EL (cell line): Measurements from ENCODE around the gene PTPRM.
"Not testable (repeated sequence)": the region's sequence is repeated elsewhere in the genome, so short reads cannot be mapped to it uniquely, and the experiment has no call there.

Source experiments
- DNase-seq: peaks from one replicate; pipeline ENCODE4 v3.0.0-alpha.2; 2016

PTPRM gene

DNA sequence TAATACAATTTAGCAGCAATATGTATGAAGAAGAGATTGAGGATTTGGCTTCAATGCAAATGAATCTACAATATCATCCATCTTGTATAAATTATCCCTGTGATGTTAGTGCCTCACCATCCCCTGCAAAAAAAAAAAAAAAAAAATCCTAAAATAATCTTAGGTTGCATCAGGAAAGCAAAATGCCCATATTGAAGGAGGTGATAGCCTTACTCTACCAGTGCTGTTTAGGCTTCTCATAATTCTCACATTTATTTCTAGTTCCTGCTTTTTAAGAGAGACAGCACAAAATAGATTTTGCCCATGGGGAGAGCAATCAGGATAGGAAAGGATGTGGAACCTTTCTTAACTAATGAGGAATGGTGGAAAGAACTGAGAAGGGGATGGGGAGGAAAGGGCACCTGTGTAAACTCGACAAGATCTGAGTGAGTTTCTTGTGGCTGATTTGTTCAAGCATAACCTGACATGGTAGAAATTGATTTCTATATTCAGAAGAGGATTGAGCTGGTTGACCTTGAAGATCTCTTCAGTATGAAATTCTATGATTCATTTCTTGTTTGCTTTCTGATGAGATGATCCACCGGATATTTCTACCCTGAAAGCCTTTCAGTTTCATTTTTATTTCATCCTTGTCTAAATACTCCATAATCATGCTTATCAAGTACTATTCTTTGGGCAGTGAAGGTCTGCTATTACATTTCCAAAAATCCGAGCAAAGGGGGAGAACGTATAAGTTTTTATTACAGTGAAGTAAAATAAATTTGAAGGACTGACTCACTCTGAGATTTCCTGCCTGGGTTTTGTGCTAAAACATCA is 391.2 kb downstream of the PTPRM start:
- DNase-seq, result peak; percentile 38

DNA sequence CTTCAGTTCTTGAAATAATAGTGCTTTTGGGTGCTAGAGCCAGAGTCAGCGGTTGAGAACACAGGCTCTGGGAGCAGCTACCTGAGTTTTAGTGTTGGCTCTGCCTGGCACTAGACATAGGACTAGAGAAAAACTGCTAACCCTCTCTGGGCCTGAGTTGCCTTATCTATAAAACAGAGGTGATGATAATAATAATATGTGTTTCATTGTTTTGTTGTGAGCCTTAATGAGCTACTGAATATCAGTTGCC is 391.7 kb downstream of the PTPRM start:
- no peak for DNase-seq

DNA sequence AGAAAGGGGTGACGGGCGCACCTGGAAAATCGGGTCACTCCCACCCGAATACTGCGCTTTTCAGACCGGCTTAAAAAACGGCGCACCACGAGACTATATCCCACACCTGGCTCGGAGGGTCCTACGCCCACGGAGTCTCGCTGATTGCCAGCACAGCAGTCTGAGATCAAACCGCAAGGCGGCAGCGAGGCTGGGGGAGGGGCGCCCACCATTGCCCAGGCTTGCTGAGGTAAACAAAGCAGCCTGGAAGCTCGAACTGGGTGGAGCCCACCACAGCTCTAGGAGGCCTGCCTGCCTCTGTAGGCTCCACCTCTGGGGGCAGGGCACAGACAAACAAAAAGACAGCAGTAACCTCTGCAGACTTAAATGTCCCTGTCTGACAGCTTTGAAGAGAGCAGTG is 399.6 kb downstream of the PTPRM start:
- DNase-seq, result not testable (repeated sequence)

DNA sequence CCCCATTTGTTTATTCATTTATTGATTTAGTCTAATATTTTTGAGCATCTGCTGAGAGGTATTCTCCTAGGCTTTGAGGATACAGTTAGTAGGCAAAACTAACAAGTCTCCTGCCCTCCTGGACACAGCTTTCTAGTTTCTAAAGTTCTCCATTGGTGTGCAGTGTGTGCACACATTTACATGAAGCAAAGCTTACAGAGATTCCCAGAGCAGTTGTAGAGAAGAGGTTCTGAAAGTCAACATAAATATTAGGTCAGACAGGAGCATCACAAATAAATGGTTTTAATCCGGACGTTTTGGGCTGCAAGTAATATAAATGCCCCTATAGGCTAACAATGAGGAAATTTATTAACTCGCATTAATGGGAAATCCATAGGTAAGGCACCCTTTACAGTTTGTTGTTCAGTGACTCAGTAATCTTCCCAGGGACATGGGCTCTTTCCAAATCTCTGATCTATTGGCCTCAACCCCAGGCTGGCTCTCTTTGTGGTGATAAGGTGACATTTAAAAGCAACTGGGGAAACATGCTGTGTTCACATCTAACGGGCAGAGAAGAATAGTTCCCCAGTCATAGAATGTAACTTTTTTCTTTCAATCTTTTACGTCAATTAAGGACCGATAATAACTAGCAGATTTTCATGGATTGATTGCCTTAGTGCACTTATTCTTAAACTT is 407.2 kb downstream of the PTPRM start:
- DNase-seq, result no peak

DNA sequence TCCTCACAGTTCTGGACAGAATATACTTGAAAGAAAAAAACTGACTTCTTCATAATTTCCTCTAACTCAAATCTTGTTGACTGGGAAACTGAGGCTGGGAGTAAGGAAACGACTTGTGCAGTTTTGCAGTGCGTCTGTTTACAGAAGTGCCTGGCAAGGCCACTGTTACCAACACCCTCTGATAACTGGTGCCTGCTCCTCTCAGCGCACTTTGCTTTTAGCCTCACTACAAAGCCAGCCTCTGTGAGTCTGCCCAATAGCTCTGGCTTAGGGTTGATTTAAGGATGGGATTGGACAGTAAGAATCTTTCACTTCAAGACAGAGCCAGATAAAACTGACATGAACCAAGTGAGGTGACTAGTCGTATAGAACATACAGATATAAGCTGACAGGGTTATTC is 410.8 kb downstream of the PTPRM start:
- no peak for DNase-seq

DNA sequence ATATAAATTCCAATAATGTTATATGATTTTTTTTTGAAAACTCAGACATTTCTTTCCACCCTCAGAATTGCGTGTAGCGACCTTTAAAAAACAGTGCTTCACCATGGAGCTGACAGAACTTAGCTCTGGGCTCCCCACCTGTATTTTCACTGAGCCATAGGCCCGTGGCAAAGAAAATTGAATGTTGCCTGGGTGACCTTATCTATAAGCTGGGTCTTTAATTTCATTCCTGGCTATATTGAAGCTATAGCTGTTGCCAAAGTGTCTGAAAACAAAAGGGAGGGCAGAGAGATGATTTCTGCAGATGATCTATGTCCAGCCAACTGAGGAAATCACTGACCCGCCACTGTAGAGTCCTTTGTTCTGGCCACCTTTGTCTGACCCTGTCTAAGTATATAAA is 411.7 kb downstream of the PTPRM start:
- DNase-seq, result no peak

DNA sequence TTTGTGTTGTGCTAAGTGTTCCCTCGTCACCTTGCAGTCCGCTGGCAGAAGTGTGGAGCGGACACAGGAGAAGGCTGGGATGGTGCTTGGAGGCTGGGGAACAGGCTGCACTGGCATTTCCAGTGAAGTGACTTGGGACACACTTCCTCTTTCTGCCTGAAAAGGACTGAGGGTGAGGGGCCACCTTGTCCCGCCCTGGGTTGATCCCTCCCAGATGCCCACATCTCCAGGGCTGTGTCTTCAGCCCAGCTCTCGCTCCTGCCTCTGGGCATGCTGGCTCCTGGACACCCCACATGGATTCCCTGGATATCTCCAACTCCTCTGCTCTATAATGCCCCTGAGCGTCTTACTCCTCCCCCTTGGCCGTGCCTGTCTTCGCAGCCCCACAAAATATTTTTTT is 412.6 kb downstream of the PTPRM start:
- DNase-seq, result no peak

DNA sequence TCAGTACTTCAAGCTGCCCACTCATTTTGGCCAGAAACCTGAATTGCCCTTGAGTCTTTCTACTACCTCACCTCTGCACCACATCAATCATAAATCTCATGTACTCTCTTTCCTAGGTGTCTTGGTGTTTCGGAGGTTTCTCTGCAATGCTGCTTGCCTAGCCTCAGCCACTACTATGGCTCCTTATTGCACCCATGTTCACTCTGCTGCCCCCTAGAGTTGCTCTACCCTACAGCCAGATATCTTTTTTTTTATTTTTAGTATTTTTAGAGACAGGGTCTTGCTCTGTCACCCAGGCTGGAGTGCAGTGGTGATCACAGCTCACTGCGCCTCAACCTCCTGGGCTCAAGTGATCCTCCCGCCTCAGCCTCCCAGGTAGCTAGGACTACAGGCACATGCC is 413.0 kb downstream of the PTPRM start:
- no peak for DNase-seq

DNA sequence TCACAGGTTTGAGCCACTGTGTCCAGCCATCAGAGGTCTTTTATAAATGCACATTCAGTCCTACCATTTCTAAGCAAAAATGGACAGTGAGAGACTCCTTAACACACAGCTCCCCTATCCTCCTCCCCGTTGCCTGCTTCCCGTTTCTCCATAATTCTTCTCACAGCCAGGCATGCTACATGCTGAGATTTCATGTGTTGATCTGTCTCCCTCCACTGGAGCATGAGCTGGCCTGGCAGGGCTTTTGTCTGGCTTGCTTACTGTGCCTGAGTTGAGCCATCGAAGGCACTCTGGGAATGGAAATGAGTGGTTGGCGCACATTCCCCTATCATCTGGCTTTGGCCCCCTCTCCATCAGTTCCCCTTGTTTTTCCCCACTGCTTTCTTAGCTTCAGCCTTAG is 413.5 kb downstream of the PTPRM start:
- no peak for DNase-seq

DNA sequence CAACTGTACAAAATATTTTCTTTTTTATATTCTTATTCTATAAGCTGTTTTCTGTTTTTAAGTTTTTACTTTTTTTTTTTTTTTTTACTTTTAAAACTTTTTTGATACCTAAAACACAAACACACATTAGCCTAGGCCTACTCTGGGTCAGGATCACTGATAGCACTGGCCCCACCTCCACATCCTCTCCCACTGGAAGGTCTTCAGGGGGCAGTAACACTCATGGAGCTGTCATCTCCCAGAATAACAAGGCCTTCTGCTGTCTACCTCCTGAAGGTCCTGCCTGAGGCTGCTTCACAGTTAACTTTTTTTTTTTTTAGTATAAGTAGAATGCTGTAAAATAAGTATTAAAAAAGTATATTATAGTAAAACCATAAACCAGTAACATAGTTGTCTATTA is 415.1 kb downstream of the PTPRM start:
- DNase-seq, result peak; percentile 27

DNA sequence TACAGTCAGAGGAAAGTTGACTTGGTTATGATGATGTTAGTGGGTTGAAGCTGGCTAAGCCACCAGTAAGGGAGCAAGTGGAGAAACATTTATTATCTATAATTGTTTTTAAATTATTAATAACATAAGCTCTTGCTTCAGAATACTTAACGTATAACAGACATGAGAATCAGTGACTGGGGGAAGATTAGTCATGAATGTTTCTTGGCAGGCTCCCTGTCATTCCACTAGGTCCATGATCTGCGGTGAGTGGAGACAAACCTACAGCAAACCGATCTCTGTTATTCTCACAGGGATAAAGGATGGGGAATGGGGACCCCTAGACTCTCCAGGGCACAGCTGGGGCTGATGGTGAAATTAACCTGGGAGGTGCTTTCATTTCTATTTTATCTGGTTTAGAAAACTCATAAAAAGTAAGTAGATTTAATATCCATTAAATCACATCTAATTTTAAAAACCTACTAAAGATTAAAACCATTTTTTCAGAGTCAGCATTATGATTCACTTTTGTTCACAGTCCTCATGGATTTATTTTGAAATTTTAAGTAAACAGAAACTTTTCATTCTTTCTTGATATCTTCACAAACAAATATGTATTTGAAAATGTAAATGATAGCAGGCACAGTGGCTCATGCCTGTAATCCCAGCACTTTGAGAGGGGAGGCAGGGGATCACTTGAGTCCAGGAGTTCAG is 420.3 kb downstream of the PTPRM start:
- DNase-seq, result peak; percentile 61

DNA sequence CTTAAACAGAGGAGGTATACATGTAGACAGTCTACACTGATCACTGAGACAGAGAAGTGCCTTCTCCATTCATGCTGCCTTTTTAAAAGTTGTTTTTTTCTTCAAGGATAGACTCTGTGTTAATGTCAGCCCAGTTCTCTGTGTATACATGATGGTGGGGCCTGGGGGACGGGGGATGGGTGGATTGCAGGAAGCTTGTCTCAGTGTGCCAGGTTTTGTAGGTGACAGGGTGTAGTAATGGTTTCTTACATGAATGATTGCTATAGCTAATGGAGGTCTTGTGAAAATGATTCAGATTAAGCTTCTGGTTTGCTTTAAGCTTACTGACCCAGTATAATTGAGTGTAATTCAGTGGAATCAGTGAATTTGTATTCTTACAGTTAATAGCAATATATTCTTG is 423.6 kb downstream of the PTPRM start:
- no peak for DNase-seq

DNA sequence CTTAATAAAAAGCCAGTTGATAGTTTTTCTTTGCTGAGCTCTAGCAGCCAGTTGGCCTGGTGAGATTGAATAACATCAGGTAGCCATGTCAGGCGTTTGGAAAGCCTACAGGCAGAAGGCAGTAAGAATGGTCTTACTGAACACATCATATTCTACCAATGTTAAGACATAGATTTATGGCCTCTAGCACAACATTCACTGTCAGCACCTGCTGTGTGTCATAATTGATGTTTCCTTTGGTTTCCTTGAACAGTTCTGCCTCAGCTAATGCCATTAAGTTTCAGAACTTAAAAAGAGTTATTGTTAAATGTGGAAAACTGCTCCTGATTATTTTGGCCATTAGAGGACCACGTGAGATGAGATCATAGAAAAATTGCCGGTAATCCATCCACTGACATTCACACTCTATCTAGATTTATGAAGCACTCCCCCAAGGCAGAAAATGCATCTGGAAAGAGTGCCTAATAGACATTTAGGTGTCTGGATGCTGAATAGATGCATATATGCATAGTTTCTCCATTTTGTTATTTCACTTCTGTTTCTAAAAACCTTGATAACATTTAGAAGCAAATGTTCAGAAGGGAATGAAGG is 434.7 kb downstream of the PTPRM start:
- DNase-seq, result no peak

DNA sequence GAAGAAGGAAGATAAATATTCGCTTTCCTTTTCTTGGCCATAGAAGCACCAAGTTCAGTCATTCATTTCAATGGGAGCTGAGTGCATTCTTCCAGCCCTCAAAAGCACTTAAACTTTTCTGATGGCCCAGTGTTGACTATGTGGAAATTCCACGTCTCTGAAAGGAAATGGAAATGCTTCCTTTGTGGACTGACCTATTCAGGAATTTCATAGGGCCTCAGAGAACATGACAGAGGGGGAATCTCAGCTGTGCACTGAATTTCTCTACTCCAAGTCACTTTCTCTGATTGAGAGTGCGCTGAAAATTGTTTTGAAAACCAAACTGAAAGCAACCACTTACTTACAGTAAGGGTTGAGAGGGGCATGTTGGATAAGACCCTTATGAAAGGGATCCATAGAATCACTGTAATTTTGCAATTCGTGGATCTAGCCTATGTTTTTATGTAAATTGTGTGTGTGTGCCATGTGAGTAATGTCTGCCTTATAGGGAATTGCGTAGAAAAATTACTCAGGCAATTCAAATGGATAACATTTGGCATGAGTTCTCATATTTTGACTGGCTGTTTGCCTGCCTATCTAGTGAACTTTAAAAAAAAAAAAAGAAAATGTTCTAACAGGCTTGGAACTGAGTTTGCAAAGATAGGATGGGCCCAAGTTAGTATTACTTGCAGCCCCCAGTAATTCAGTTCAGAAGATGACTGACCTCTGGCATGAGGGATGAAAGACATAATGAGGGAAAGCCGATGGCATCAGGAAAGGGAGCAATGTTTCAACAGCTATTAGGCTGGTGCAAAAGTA is 437.0 kb downstream of the PTPRM start:
- DNase-seq, result no peak

DNA sequence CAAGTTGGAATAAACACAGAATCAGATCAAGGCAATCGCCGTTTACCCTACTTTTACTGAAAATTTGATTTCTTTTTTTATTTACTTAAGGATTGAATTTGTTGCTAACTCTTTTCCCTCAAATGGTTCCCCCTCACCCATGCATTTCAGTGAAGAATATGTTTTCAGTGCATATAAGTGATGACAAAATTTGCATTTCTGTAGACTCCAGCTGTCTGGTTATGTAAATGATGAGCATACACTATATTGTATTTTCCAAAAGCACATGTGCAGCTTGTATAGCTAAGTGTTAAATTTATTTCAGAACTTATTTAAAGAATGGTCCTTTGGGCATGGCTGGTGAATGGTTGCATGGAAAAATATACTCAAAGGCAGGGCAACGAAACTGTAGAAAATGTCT is 437.7 kb downstream of the PTPRM start:
- DNase-seq, result no peak

DNA sequence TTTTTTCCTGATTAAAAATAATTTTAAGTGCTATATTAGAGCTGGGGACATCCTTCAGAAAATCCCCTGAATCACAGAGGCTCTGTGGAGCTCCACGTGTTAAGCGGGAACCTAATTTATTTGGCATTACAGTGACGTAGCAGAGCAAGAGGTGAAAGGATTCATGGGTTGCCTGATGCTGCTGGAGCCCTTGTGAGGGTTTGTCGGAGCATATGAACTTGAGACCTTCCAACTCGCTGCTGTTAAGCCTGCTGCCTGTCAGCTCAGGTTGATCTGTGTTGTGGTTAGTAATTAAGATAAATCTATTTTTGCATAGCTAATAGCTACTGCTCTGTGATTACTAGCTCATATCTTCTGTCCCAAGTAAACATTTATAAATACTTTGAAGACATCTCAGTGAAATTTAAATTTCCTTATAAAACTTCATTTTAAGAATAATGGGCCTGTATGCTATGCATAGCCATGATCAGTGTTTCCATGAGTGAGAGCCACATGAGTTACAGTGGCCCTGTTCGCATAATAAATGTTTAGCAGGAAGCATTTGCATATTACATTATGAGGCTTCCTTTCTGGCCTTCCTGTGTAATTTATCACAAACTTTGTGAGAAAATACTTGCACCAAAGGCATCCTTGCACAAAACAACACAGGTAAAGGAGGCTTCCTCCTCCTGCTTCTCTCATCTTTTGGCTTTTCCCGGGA is 438.9 kb downstream of the PTPRM start:
- no peak for DNase-seq

DNA sequence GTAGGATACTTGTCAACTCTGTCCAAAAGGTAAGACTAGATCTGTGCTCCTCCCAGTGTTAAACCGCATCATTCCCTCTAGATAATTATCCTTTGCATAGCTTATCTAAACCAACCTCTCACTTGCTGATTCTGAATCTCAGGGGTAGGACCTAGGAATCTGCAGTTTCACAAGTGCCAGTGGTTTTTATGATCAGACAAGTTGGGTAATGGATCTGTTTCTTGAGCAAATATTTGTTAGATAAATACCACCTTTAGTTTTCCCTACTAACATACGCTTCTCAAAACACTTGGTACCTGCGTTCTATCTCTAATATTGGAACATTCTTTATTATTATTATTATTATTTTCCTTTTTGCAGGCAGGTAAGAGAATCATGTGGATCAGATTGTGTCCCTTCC is 439.9 kb downstream of the PTPRM start:
- DNase-seq, result no peak

DNA sequence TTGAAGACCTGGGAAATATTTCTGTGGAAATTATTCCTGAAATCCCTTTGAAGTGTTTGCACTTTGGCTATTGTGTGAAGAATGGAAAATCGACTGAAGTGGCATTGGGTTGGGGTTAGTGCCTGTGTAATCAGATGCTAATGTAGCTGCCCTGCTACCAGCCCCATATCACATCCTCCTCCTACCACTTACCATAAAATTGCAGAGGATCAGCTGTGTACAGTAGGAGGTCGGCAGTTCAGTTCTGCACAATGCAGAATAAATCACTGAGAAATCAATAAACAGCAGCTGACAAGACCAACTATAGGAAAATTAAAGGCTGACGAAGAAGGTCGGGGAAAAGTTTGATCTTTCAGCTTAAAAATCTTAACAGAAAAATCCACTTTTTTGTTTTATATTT is 440.9 kb downstream of the PTPRM start:
- DNase-seq, result no peak

DNA sequence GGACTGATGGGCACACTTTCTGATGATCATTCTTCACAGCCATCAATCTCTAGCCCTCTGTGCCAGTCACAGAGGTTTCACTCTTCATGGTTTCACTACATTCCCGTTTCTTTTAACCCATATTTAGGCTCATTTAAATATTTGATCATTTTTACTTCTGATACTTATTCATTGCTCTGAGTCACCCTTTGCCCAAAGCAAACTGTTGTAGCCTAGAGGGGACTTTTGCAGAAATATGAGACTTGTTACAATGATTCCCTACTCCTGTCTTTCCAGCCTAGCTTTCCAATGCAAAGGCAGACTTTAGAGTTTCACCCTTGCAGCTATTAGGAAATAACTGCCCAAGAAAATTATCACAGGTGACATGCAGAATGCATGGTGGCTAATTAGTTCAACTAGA is 444.2 kb downstream of the PTPRM start:
- no peak for DNase-seq

DNA sequence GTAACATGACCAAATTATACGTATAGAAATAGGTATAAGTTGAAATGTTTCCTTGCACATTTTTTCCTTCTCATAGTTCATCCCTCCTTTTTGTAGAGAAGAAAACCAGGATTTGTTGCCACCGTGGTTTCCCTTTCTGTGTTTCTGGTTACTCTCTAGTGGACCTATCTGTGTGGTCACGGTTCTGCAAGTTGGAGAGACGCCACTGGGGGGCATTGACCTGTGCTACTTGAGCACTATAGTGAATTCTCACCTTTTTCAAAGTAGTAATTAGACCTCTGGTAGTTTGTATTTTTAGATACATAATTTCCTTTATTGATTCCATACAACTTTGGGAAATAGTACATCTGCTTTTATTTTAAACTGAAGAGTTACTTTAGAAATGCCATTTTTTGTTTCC is 444.8 kb downstream of the PTPRM start:
- DNase-seq, result no peak

DNA sequence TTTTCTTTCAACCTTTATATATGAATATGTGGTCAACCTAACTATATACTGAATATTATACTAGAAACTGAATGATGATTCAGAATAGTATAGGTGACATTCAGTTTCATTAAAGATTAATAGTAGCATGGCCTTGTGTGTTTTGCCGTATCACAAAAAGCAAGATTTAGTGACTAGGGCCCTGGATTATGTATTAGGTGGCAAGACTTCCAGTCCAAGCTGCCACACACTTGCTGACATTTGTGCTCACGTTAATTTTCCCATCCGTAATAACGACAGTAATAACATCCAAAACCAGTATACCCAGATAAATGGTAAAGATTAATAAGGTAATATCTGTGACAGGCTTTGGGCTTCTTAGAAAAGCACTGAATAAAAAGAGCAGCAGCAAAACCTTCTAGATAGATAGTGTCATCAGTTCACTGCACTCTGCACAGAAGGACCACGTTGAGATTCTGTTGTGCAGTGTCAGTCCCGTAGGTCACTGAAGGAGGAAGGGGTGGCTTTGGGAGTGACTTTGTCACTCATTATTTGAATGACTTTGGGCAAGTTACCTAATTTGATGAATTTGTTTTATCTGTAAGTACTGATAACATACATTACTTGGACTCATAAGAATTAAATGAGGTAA is 451.7 kb downstream of the PTPRM start:
- DNase-seq, result no peak

DNA sequence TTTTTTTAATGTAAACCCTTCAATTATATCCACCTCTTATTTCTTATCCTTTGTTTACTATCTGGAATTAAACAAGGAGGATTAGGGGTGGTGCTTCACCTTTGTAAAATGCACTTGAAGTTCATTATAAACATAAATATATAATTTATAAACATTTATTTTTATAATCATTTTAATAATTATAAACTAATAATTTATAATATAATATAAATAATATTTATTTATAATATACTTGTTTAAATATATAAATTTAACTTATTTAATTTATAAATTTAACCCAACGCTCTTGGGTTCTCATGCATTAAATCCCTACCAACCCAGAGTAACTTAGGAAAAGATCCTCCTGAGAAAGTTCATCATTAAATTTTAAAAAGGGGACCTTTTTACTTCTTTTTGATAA is 452.5 kb downstream of the PTPRM start:
- DNase-seq, result no peak
